ENCODE results near the gene NRG3.

- TF ChIP-seq POLR2A (IDR thresholded peaks at IDR 0.05) (no peak), CTCF (IDR thresholded peaks at IDR 0.05) (no peak)
These were observed 26.5 kb upstream of the NRG3 start for GRCh38 chr10:81848514-81848913.
